GM18909 (cell line): ENCODE measurements around the gene EDN2.

Experiments used
- ATAC-seq: cut with Tn5 transposase; IDR thresholded peaks from one replicate; pipeline ENCODE4 v1.9.1; 2021; ENCODE audit warnings: mild to moderate bottlenecking; ENCODE audit not compliant: unreplicated experiment, poor library complexity

EDN2 gene

GRCh38 chr1:41500378-41500777, 15.9 kb upstream of the EDN2 start:
- no peak for ATAC-seq

DNA sequence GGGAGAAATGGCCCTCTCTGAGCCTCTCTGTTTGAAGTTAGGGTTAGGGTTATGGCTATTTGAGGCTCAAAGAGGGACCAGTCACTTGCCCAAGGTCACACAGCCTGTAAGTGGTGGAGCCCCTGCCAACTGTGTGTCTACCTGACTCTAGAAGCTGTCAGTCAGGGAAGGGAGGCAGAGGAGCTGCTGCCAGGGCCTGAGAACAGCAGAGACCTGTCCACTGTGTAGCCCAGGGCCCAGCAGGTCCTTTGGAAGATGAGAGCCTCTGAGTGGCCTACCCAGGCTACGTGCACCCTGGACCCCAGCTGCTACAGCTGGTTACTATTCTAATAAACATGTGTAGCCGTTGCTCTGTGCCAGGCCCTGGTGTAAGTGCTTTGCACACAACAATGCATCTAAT, 15.1 kb upstream of the EDN2 start:
- ATAC-seq: no peak

- ATAC-seq: no peak
These were observed 14.3 kb upstream of the EDN2 start for GRCh38 chr1:41498804-41499203.

GRCh38 chr1:41498391-41498790, 13.9 kb upstream of the EDN2 start:
- ATAC-seq: no peak

- no peak for ATAC-seq
These were observed 13.1 kb upstream of the EDN2 start for GRCh38 chr1:41497461-41498030.

DNA sequence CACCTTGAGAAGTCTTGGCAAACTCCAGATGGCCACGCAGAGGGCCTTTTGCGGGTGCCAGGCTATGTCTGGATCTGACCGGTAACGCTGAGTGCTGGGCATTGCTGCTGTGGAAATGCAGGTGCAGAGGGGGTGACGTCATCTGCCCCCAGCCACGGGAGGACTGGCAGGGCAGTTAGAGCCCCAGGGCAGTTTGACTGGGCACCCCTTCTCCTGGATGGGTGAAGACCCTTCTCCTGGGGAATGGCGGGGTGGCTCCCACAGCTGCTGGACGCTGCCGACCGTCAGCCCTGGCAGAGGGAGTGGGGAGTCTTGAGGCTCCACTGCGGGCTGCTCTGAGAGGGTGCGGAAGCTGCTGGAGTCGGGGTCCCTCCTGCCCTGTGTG, 12.6 kb upstream of the EDN2 start:
- ATAC-seq: no peak

GRCh38 chr1:41496080-41497055, 11.9 kb upstream of the EDN2 start:
- no peak for ATAC-seq

DNA sequence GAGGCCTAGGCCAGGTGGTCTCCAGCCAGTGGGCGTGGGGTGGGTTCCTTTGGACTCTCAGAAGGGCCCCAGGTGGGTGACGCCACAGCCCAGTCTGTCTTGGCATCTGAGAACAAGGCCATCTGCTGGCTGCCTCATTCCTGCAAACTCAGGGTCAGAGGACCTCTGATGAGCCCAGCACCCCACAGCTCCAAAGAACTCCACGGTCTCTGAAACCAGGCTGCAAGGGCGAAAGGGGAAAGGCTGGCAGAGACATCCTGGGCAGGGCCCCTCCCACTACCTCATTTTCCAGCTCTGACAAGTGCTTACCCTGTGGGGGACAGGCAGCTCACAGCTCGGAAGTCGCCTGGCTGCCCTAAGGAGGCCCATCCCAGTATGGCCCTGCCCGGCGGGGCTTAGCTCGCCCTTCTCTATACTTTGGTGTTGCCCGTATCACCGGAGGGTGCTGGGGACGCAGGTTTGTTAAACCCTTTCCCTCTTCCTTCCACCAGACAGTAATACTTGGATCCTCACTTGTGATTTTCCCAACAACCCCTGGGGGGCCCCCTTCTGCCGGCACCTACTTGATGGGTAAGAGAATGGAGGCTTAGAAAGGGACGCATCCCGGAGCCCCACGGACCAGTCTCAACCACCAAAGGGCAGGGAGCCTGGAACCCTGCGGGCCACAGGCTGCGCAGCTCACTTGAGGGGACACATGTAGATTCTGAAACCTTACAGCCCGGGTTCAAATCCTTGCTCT, 10.9 kb upstream of the EDN2 start:
- no peak for ATAC-seq

GRCh38 chr1:41494351-41495209, 10.1 kb upstream of the EDN2 start:
- no peak for ATAC-seq

- ATAC-seq: no peak
These were observed 9.3 kb upstream of the EDN2 start for GRCh38 chr1:41493626-41494350.

- ATAC-seq: no peak
These were observed 8.6 kb upstream of the EDN2 start for GRCh38 chr1:41493117-41493536.

DNA sequence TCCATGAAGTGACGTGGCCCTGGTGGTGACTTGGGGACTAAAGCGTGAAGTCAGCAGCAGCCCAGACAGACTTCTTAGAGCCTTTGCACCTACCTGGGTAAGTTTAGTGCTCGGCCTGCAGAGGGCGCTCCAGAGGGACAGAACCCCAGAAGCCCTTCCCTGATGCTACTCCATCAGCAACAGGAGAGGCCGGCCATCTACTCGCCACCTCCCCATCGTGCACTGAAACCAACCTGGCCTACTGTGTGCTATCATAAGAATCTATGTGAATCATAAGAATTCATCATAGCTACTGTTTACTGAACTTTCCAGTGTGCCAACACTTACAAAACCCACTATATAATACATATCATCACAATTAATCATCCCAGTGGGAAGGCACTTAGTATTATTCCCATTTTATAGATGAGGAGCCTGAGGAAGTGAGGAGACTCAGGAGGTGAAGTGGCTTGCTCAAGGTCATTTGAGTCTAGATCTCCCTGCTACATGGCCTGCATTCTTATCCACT, 7.9 kb upstream of the EDN2 start:
- no peak for ATAC-seq

- ATAC-seq: no peak
These were observed 6.4 kb upstream of the EDN2 start for GRCh38 chr1:41490911-41491310.

DNA sequence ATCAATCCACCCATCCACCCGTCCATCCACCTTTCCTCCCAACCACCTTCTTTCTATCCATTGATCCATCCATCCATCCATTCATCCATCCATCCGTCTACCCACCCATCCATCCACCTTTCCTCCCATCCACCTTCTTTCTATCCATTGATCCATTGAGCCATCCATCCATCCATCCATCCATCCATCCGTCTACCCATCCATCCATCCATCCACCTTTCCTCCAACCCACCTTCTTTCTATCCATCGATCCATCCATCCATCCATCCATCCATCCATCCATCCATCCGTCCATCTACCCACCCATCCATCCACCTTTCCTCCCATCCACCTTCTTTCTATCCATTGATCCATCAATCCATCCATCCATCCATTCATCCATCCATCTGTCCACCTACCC, 5.1 kb upstream of the EDN2 start:
- ATAC-seq: no peak

DNA sequence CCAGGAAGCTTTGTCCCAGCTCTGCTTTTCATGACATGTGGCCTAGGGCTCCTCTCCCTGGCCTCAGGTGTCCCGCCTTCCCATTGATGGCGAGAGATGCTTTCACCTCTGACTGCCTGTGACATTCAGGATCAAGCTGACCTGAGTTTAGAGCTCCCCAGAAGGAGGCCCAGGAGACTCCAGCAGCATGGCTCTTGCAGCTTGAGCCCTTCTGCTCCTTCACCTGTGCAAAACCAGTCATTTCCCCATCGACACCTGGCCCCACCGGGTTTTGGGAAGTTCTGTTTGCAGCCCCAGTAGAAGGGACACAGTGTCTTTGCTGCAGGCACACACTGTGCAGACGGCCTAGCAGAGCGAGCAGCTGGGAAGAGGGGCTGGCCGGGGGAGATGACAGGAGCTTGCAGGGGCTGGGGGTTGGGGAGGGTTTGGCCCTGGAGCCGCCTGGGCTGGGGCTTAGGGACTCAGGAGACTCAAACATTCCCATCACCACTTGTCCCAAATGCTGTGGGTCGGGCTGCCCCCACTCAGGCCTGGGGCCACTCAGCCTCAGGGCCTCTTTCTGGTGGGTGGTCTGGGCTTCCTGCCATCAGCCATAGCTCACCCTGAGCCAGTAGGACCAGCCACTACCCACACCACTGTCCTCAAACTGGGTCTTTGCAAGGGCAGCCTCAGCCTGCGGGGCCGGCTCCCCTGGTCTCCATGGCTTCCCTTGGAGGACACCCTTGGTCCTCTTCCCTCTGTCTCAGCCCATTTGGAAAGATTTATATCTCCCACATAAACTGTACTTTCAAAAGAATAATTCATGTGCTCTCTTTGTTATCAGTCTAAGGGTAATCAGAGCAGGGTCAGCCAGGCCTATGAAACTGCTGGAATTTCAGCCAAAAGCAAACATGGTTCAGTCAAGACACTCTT, 3.8 kb upstream of the EDN2 start:
- ATAC-seq: no peak

- no peak for ATAC-seq
These were observed 2.9 kb upstream of the EDN2 start for GRCh38 chr1:41487126-41488039.

- no peak for ATAC-seq
These were observed 2.1 kb upstream of the EDN2 start for GRCh38 chr1:41486371-41487125.
